ENCODE measurements around the gene ARHGDIA.
A peak's percentile ranks its signal among the peaks of the same experiment; 100 is the strongest.

The ARHGDIA gene

GRCh38 chr17:81839301-81839700, 31.8 kb downstream of the ARHGDIA start:
- H3K36me3 ChIP-seq (ENCODE audit: control insufficient read depth, insufficient read depth, low read length): peaks cover 21% of the 10 kb centered on the region
- peaks cover 4% of the 10 kb centered on the region for H3K4me1 ChIP-seq (ENCODE audit: control insufficient read depth, insufficient read depth, low read length, poor library complexity, severe bottlenecking)
- peak overlapping the region; percentile 10 for H3K27ac ChIP-seq (ENCODE audit: low read depth, low read length, severe bottlenecking)
- no peaks in the 10 kb centered on the region for H3K9me3 ChIP-seq (ENCODE audit: control insufficient read depth, low read length)
- 90 to 95% methylated on average over 13 of the region's 15 CpGs for WGBS, 2 experiments (ENCODE audit: insufficient coverage in 2 of 2)
- no peak overlapping the region for H3K4me3 ChIP-seq (ENCODE audit: extremely low read depth, insufficient read depth, low read length, poor library complexity, severe bottlenecking)

GRCh38 chr17:81838753-81839255, 32.3 kb downstream of the ARHGDIA start:
- Histone ChIP-seq H3K36me3 (ENCODE audit: control insufficient read depth, insufficient read depth, low read length) (peaks cover 16% of the 10 kb centered on the region), H3K4me3 (ENCODE audit: extremely low read depth, insufficient read depth, low read length, poor library complexity, severe bottlenecking) (no peak overlapping the region), H3K9me3 (ENCODE audit: control insufficient read depth, low read length) (no peaks in the 10 kb centered on the region), H3K27ac (ENCODE audit: low read depth, low read length, severe bottlenecking) (peak overlapping the region; percentile 10), H3K4me1 (ENCODE audit: control insufficient read depth, insufficient read depth, low read length, poor library complexity, severe bottlenecking) (peaks cover 4% of the 10 kb centered on the region)
- WGBS, 2 experiments (ENCODE audit: insufficient coverage in 2 of 2): 71 to 74% methylated on average over 15 of the region's 17 CpGs

GRCh38 chr17:81837641-81838040, 33.5 kb downstream of the ARHGDIA start:
- 91 to 92% methylated on average over 7 to 8 of the region's 9 CpGs for WGBS, 2 experiments (ENCODE audit: insufficient coverage in 2 of 2)
- H3K9me3 ChIP-seq (ENCODE audit: control insufficient read depth, low read length): no peaks in the 10 kb centered on the region
- peaks cover 4% of the 10 kb centered on the region for H3K36me3 ChIP-seq (ENCODE audit: control insufficient read depth, insufficient read depth, low read length)
- no peak overlapping the region for H3K4me3 ChIP-seq (ENCODE audit: extremely low read depth, insufficient read depth, low read length, poor library complexity, severe bottlenecking)
- peaks cover 4% of the 10 kb centered on the region for H3K4me1 ChIP-seq (ENCODE audit: control insufficient read depth, insufficient read depth, low read length, poor library complexity, severe bottlenecking)
- no peak overlapping the region for H3K27ac ChIP-seq (ENCODE audit: low read depth, low read length, severe bottlenecking)

- no peak within 1 kb of the TSS for H3K27ac ChIP-seq (ENCODE audit: low read depth, low read length, severe bottlenecking)
- peaks cover 2% of the 10 kb centered on the region for H3K36me3 ChIP-seq (ENCODE audit: control insufficient read depth, insufficient read depth, low read length)
- H3K4me3 ChIP-seq (ENCODE audit: extremely low read depth, insufficient read depth, low read length, poor library complexity, severe bottlenecking): peak within 1 kb of the TSS; percentile 76
- H3K9me3 ChIP-seq (ENCODE audit: control insufficient read depth, low read length): no peaks in the 10 kb centered on the region
- 94 to 95% methylated on average over 26 of the region's 26 CpGs for WGBS, 2 experiments (ENCODE audit: insufficient coverage in 2 of 2)
- peaks cover 4% of the 10 kb centered on the region for H3K4me1 ChIP-seq (ENCODE audit: control insufficient read depth, insufficient read depth, low read length, poor library complexity, severe bottlenecking)
These were observed 36.3 kb downstream of the ARHGDIA start, which contains the start of gene PPP1R27 for GRCh38 chr17:81834831-81835267. Gene PPP1R27, minus strand, starts transcription at chr17:81835050. Its CDS starts 97 bp downstream, at chr17:81834953.

- Histone ChIP-seq H3K4me3 (ENCODE audit: extremely low read depth, insufficient read depth, low read length, poor library complexity, severe bottlenecking) (peak overlapping the region; percentile 76), H3K27ac (ENCODE audit: low read depth, low read length, severe bottlenecking) (peak overlapping the region; percentile 92), H3K4me1 (ENCODE audit: control insufficient read depth, insufficient read depth, low read length, poor library complexity, severe bottlenecking) (peaks cover 4% of the 10 kb centered on the region), H3K36me3 (ENCODE audit: control insufficient read depth, insufficient read depth, low read length) (peaks cover 5% of the 10 kb centered on the region), H3K9me3 (ENCODE audit: control insufficient read depth, low read length) (no peaks in the 10 kb centered on the region)
- WGBS, 2 experiments (ENCODE audit: insufficient coverage in 2 of 2): 90 to 92% methylated on average over 28 to 31 of the region's 31 CpGs
These were observed 37.0 kb downstream of the ARHGDIA start for GRCh38 chr17:81833921-81834830.

GRCh38 chr17:81833160-81833920, 37.8 kb downstream of the ARHGDIA start, which contains the start of gene MCRIP1:
Gene MCRIP1, minus strand, starts transcription at chr17:81833291. Its CDS starts 8,785 bp downstream, at chr17:81824506.
- WGBS, 2 experiments (ENCODE audit: insufficient coverage in 2 of 2): 1 to 2% methylated on average over 46 to 52 of the region's 76 CpGs
- H3K4me1 ChIP-seq (ENCODE audit: control insufficient read depth, insufficient read depth, low read length, poor library complexity, severe bottlenecking): no peaks in the 10 kb centered on the region

GRCh38 chr17:81832608-81833159, 38.5 kb downstream of the ARHGDIA start:
- 0 to 1% methylated on average over 34 to 46 of the region's 65 CpGs for WGBS, 2 experiments (ENCODE audit: insufficient coverage in 2 of 2)
- peak overlapping the region; percentile 24 for H3K27ac ChIP-seq (ENCODE audit: low read depth, low read length, severe bottlenecking)

More at GRCh38 chr17:81833160-81833920, 37.8 kb downstream of the ARHGDIA start, which contains the start of gene MCRIP1:
- Histone ChIP-seq H3K36me3 (ENCODE audit: control insufficient read depth, insufficient read depth, low read length) (peaks cover 5% of the 10 kb centered on the region), H3K27ac (ENCODE audit: low read depth, low read length, severe bottlenecking) (peak within 1 kb of the TSS; percentile 92), H3K9me3 (ENCODE audit: control insufficient read depth, low read length) (no peaks in the 10 kb centered on the region), H3K4me3 (ENCODE audit: extremely low read depth, insufficient read depth, low read length, poor library complexity, severe bottlenecking) (peak within 1 kb of the TSS; percentile 77)

GRCh38 chr17:81831957-81832607, 39.1 kb downstream of the ARHGDIA start:
- Histone ChIP-seq H3K9me3 (ENCODE audit: control insufficient read depth, low read length) (no peaks in the 10 kb centered on the region), H3K27ac (ENCODE audit: low read depth, low read length, severe bottlenecking) (no peak overlapping the region), H3K4me1 (ENCODE audit: control insufficient read depth, insufficient read depth, low read length, poor library complexity, severe bottlenecking) (no peaks in the 10 kb centered on the region), H3K4me3 (ENCODE audit: extremely low read depth, insufficient read depth, low read length, poor library complexity, severe bottlenecking) (peak overlapping the region; percentile 77), H3K36me3 (ENCODE audit: control insufficient read depth, insufficient read depth, low read length) (peaks cover 5% of the 10 kb centered on the region)
- 65 to 70% methylated on average over 18 of the region's 18 CpGs for WGBS, 2 experiments (ENCODE audit: insufficient coverage in 2 of 2)

More at GRCh38 chr17:81832608-81833159, 38.5 kb downstream of the ARHGDIA start:
- peaks cover 5% of the 10 kb centered on the region for H3K36me3 ChIP-seq (ENCODE audit: control insufficient read depth, insufficient read depth, low read length)
- H3K9me3 ChIP-seq (ENCODE audit: control insufficient read depth, low read length): no peaks in the 10 kb centered on the region
- H3K4me3 ChIP-seq (ENCODE audit: extremely low read depth, insufficient read depth, low read length, poor library complexity, severe bottlenecking): peak overlapping the region; percentile 77
- H3K4me1 ChIP-seq (ENCODE audit: control insufficient read depth, insufficient read depth, low read length, poor library complexity, severe bottlenecking): no peaks in the 10 kb centered on the region

- H3K36me3 ChIP-seq (ENCODE audit: control insufficient read depth, insufficient read depth, low read length): peaks cover 5% of the 10 kb centered on the region
- H3K27ac ChIP-seq (ENCODE audit: low read depth, low read length, severe bottlenecking): no peak overlapping the region
- H3K4me1 ChIP-seq (ENCODE audit: control insufficient read depth, insufficient read depth, low read length, poor library complexity, severe bottlenecking): no peaks in the 10 kb centered on the region
- H3K4me3 ChIP-seq (ENCODE audit: extremely low read depth, insufficient read depth, low read length, poor library complexity, severe bottlenecking): peak overlapping the region; percentile 77
- no peaks in the 10 kb centered on the region for H3K9me3 ChIP-seq (ENCODE audit: control insufficient read depth, low read length)
- 94 to 98% methylated on average over 4 to 6 of the region's 7 CpGs for WGBS, 2 experiments (ENCODE audit: insufficient coverage in 2 of 2)
These were observed 39.6 kb downstream of the ARHGDIA start for GRCh38 chr17:81831563-81831956.

GRCh38 chr17:81829858-81830257, 41.3 kb downstream of the ARHGDIA start:
- 96 to 100% methylated on average over 6 of the region's 6 CpGs for WGBS, 2 experiments (ENCODE audit: insufficient coverage in 2 of 2)
- no peaks in the 10 kb centered on the region for H3K4me1 ChIP-seq (ENCODE audit: control insufficient read depth, insufficient read depth, low read length, poor library complexity, severe bottlenecking)

More at GRCh38 chr17:81829858-81830257, 41.3 kb downstream of the ARHGDIA start:
- Histone ChIP-seq H3K36me3 (ENCODE audit: control insufficient read depth, insufficient read depth, low read length) (peaks cover 7% of the 10 kb centered on the region), H3K27ac (ENCODE audit: low read depth, low read length, severe bottlenecking) (no peak overlapping the region), H3K4me3 (ENCODE audit: extremely low read depth, insufficient read depth, low read length, poor library complexity, severe bottlenecking) (no peak overlapping the region), H3K9me3 (ENCODE audit: control insufficient read depth, low read length) (no peaks in the 10 kb centered on the region)

All from mesodermal cell (in vitro differentiated cells).